Cardiac muscle cell (in vitro differentiated cells and primary cell): ENCODE results near the gene PRDM8. TPM values are rescaled to one million over a fixed set of nuclear protein-coding genes. Genes with fewer than 3 reads are reported as not detected.

Experiments used
- DNase-seq, 2 donors: peaks; one replicate each; pipeline versions ENCODE4 v3.0.0 to v3.0.0-alpha.2; 2010 to 2017; ENCODE audit warnings: low read depth in 1 of 2, low spot score in 1 of 2
- H3K27ac ChIP-seq: fragments of 200-600 bp; sonication (generic); 2 replicates; pipeline ENCODE4 v1.5.1; 2016
- H3K27me3 ChIP-seq: fragments of 200-600 bp; sonication (generic); 2 replicates; pipeline ENCODE4 v1.6.0; 2016; ENCODE audit warnings: control low read depth
- H3K36me3 ChIP-seq: fragments of 200-600 bp; sonication (generic); 2 replicates; pipeline ENCODE4 v1.5.1; 2016; ENCODE audit warnings: control low read depth
- H3K4me1 ChIP-seq: fragments of 200-600 bp; sonication (generic); 2 replicates; pipeline ENCODE4 v1.8.1; 2017; ENCODE audit warnings: low read depth, mild to moderate bottlenecking, mixed run types
- H3K4me3 ChIP-seq: fragments of 200-600 bp; sonication (generic); 2 replicates; pipeline ENCODE4 v1.5.1; 2016; ENCODE audit warnings: mild to moderate bottlenecking
- H3K9me3 ChIP-seq: fragments of 200-600 bp; sonication (generic); 2 replicates; pipeline ENCODE4 v1.5.1; 2017; ENCODE audit warnings: low read depth, mild to moderate bottlenecking, control low read depth
- polyA plus RNA-seq: library from polyadenylated mRNA; unstranded; fragments of >200 nt; fragmentation: Nextera tagmentation; extraction: Ambion mirVana; gene quantifications from 2 replicates; pipeline ENCODE4 v1.2.1, GENCODE V29; 2016
- total RNA-seq: library from RNA; depleted of rRNA; stranded (reverse); fragments of >200 nt; gene quantifications from 2 replicates; pipeline ENCODE4 v1.2.3, GENCODE V29; 2016
- TF ChIP-seq, protein P1 (sequence below): IDR thresholded peaks from 2 replicates; pipeline ENCODE4 v1.5.1; 2012; ENCODE audit warnings: low read depth, mild to moderate bottlenecking, low read length

The PRDM8 gene
- 6.3 and 18.8 TPM in 2 replicates for total RNA-seq
- 6.2 and 11.3 TPM in 2 replicates for polyA plus RNA-seq

DNA sequence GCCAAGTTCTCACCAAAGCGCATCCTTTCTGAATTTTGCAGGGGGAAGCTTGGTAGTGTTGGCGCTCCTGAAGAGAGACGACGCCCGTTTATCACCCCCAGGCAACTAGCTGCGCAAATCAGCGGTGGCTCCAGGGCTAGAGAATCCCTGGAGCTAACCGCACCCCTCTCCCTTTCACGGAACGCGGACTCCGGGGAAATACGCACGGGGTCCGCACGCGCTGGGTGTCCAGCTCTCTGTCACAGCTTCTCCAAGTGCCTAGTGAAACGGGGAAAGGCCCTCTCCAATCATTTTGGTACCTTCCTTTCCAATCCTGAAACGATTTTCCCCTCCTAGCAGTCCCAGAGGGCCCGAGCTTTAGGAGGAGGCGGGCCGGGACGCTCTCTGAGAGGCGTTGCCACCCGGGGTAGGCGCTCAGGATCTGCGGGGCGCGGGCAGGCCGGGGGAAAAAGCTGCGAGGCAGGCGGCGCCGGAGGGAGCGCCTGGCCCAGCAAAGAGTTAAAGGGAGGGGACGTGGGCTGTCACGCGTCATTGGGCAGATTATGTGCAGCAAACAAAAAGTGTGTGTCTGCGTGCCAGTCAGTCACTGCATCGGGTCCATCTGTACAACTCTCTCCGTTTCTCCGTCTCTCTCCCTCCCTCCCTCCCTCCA is at the start of gene PRDM8:
Gene PRDM8, plus strand, starts transcription at position 582 of the 652 bp plus-strand sequence. CDS start 2,578 bp downstream, outside the sequence.
- Histone ChIP-seq H3K36me3 (no peaks in the 10 kb centered on the region), H3K9me3 (no peaks in the 10 kb centered on the region), H3K4me1 (peaks cover 11% of the 10 kb centered on the region), H3K4me3 (peak within 1 kb of the TSS; percentile 22), H3K27me3 (peaks cover 100% of the 10 kb centered on the region), H3K27ac (no peak within 1 kb of the TSS)
- no peak for DNase-seq
- TF ChIP-seq, protein P1, sequence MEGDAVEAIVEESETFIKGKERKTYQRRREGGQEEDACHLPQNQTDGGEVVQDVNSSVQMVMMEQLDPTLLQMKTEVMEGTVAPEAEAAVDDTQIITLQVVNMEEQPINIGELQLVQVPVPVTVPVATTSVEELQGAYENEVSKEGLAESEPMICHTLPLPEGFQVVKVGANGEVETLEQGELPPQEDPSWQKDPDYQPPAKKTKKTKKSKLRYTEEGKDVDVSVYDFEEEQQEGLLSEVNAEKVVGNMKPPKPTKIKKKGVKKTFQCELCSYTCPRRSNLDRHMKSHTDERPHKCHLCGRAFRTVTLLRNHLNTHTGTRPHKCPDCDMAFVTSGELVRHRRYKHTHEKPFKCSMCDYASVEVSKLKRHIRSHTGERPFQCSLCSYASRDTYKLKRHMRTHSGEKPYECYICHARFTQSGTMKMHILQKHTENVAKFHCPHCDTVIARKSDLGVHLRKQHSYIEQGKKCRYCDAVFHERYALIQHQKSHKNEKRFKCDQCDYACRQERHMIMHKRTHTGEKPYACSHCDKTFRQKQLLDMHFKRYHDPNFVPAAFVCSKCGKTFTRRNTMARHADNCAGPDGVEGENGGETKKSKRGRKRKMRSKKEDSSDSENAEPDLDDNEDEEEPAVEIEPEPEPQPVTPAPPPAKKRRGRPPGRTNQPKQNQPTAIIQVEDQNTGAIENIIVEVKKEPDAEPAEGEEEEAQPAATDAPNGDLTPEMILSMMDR = no peak

DNA sequence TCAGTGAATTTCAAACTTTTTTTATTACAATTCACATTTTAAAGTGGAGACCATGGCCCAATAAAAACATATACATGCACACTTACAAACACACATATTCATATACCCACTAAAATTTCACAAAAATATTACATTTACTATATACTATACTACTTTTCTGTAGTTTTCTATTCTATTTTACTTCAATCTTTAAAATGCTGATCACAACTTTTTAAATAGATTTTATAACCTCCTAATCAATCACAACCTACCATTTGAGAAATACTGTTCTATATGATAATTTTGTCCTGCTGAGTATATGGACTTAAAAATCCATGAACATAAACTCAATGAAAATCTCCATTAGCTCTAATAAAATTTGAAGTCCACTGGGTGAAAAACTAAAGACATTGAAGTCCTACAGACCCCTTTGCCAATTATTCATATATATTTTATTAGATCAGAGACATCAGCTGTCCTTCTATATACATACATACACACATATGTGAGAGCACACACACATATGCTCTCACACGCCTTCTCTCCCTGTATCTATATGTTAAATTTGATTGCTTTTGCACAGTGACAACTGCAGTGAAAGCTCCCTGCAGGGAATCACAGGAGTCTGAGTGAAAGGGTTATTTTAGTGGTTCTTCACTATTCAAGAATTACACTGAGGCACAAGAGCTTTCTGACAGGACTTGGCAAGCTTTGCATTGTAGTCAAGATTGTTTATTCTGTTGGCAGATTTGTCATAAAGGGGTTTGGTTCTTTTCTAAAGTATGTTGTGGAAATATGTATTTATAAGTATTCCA is 46.7 kb upstream of the PRDM8 start:
- no peak for DNase-seq
- Histone ChIP-seq H3K36me3 (no peaks in the 10 kb centered on the region), H3K9me3 (no peaks in the 10 kb centered on the region), H3K27ac (no peak overlapping the region), H3K4me1 (peaks cover 5% of the 10 kb centered on the region), H3K4me3 (no peak overlapping the region), H3K27me3 (no peaks in the 10 kb centered on the region)
- TF ChIP-seq, protein P1 = no peak

- no peak for DNase-seq
Measured at GRCh38 chr4:80151981-80152380, 45.3 kb upstream of the PRDM8 start.

DNA sequence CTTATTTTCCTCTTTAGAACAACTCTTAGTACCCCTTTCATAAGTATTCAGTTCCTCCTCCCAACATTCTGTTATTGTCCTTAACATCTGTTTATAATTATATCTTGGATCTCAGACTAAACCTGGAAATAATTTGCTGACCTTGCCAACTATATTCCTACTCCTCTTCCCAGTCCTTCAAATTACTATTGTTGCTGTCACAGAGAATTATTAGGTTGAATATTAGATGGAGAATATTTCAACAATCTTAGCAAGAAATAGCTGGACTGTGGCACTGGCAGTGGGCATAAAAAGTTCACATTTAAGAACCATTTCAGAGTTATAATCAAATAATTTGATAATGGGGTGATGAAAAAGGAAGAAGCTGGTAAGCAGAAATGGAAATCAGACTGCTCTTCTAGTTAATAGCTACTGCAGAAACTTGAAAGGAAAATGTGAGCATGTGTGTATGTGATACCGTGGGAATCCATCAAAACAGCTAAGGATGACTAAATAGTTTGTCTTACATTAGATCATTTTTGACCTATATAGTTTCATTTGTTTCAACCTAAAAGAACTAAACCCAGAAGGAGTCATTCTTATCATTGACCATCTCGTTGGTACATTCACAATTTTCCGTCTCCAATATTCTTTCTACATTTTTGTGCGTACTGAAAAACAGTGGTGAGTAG is 43.3 kb upstream of the PRDM8 start:
- no peaks in the 10 kb centered on the region for H3K9me3 ChIP-seq
- no peaks in the 10 kb centered on the region for H3K27me3 ChIP-seq
- no peak overlapping the region for H3K4me3 ChIP-seq
- peaks cover 5% of the 10 kb centered on the region for H3K4me1 ChIP-seq
- H3K36me3 ChIP-seq = no peaks in the 10 kb centered on the region
- DNase-seq = no peak
- TF ChIP-seq, protein P1 = no peak
- H3K27ac ChIP-seq = no peak overlapping the region

More at GRCh38 chr4:80151981-80152380, 45.3 kb upstream of the PRDM8 start:
- Histone ChIP-seq H3K27me3 (no peaks in the 10 kb centered on the region), H3K36me3 (no peaks in the 10 kb centered on the region), H3K27ac (no peak overlapping the region), H3K4me3 (no peak overlapping the region), H3K4me1 (peaks cover 5% of the 10 kb centered on the region), H3K9me3 (no peaks in the 10 kb centered on the region)
- TF ChIP-seq, protein P1 = no peak

DNA sequence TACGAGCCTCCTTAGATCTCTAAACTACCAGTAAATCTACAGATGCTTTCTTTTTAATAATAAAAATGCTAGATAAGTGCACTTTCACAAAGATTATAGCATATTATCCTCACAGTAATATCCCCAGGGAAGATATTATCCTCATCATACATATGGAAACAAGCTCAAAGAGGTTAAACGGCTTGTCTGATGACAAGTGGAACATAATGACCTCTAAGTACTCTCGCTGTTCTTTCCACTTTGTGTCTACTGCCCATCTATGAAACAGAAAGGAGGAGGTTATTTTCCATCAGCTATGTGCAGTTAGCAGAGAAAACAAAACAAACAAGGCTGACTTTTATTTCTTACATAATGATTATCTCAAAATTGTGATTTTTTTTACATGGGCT is 42.8 kb upstream of the PRDM8 start:
- DNase-seq = peak in 1 of 2 donors; percentile 42
- TF ChIP-seq, protein P1 = no peak
- H3K4me1 ChIP-seq = peaks cover 5% of the 10 kb centered on the region
- no peaks in the 10 kb centered on the region for H3K9me3 ChIP-seq
- no peaks in the 10 kb centered on the region for H3K27me3 ChIP-seq
- H3K4me3 ChIP-seq = no peak overlapping the region
- no peaks in the 10 kb centered on the region for H3K36me3 ChIP-seq
- H3K27ac ChIP-seq = no peak overlapping the region
